ENCODE data around the gene RHEX.
"Not testable (repeated sequence)": the region's sequence is repeated elsewhere in the genome, so short reads cannot be mapped to it uniquely, and the experiment has no call there.

The RHEX gene

GRCh38 chr1:206055639-206056323, 2.8 kb downstream of the RHEX start:
- FAIRE-seq; DNase-seq (ENCODE audit: insufficient read length, low spot score): not testable (repeated sequence)

GRCh38 chr1:206058289-206058926, 5.4 kb downstream of the RHEX start:
- FAIRE-seq; DNase-seq (ENCODE audit: insufficient read length, low spot score): not testable (repeated sequence)

GRCh38 chr1:206058927-206059292, 5.9 kb downstream of the RHEX start:
- DNase-seq (ENCODE audit: insufficient read length, low spot score) (no peak), FAIRE-seq (no peak)

- FAIRE-seq (no peak), DNase-seq (ENCODE audit: insufficient read length, low spot score) (no peak)
Measured at GRCh38 chr1:206059355-206059915, 6.5 kb downstream of the RHEX start.

- FAIRE-seq: no peak
- DNase-seq (ENCODE audit: insufficient read length, low spot score): no peak
Measured at GRCh38 chr1:206060844-206061243, 7.9 kb downstream of the RHEX start.

- DNase-seq (ENCODE audit: insufficient read length, low spot score) (no peak), FAIRE-seq (peak; percentile 38)
Measured at GRCh38 chr1:206062464-206062863, 9.5 kb downstream of the RHEX start.

GRCh38 chr1:206064001-206064400, 11.0 kb downstream of the RHEX start:
- FAIRE-seq; DNase-seq (ENCODE audit: insufficient read length, low spot score): not testable (repeated sequence)

- FAIRE-seq; DNase-seq (ENCODE audit: insufficient read length, low spot score): not testable (repeated sequence)
Measured at GRCh38 chr1:206064501-206064900, 11.5 kb downstream of the RHEX start.

GRCh38 chr1:206065547-206066145, 12.7 kb downstream of the RHEX start:
- FAIRE-seq (no peak), DNase-seq (ENCODE audit: insufficient read length, low spot score) (no peak)

- FAIRE-seq (no peak), DNase-seq (ENCODE audit: insufficient read length, low spot score) (no peak)
Measured at GRCh38 chr1:206066479-206067171, 13.7 kb downstream of the RHEX start.

GRCh38 chr1:206067486-206068227, 14.7 kb downstream of the RHEX start:
- peak; percentile 42 for FAIRE-seq
- no peak for DNase-seq (ENCODE audit: insufficient read length, low spot score)

- FAIRE-seq (no peak), DNase-seq (ENCODE audit: insufficient read length, low spot score) (no peak)
Measured at GRCh38 chr1:206068314-206068713, 15.3 kb downstream of the RHEX start.

- FAIRE-seq (no peak), DNase-seq (ENCODE audit: insufficient read length, low spot score) (no peak)
Measured at GRCh38 chr1:206070627-206071304, 17.8 kb downstream of the RHEX start.

- no peak for FAIRE-seq
Measured at GRCh38 chr1:206074839-206075238, 21.9 kb downstream of the RHEX start.

GRCh38 chr1:206075786-206076755, 23.1 kb downstream of the RHEX start:
- FAIRE-seq: no peak
- no peak for DNase-seq (ENCODE audit: insufficient read length, low spot score)

More at GRCh38 chr1:206074839-206075238, 21.9 kb downstream of the RHEX start:
- no peak for DNase-seq (ENCODE audit: insufficient read length, low spot score)

GRCh38 chr1:206079135-206079534, 26.2 kb downstream of the RHEX start:
- DNase-seq (ENCODE audit: insufficient read length, low spot score) (no peak), FAIRE-seq (no peak)

GRCh38 chr1:206080026-206080820, 27.2 kb downstream of the RHEX start:
- DNase-seq (ENCODE audit: insufficient read length, low spot score) (no peak), FAIRE-seq (no peak)

- DNase-seq (ENCODE audit: insufficient read length, low spot score): no peak
- FAIRE-seq: no peak
Measured at GRCh38 chr1:206081856-206082255, 28.9 kb downstream of the RHEX start.

Data from HTR-8/SVneo (cell line).